HG03521 (cell line): Measurements from ENCODE around the gene KRTAP4-12.
"Not testable (repeated sequence)": the region's sequence is repeated elsewhere in the genome, so short reads cannot be mapped to it uniquely, and the experiment has no call there.

Source experiments
- ATAC-seq: cut with Tn5 transposase; IDR thresholded peaks from one replicate; pipeline ENCODE4 v1.9.1; 2021; ENCODE audit warnings: mild to moderate bottlenecking, moderate library complexity; ENCODE audit not compliant: unreplicated experiment

The KRTAP4-12 gene

DNA sequence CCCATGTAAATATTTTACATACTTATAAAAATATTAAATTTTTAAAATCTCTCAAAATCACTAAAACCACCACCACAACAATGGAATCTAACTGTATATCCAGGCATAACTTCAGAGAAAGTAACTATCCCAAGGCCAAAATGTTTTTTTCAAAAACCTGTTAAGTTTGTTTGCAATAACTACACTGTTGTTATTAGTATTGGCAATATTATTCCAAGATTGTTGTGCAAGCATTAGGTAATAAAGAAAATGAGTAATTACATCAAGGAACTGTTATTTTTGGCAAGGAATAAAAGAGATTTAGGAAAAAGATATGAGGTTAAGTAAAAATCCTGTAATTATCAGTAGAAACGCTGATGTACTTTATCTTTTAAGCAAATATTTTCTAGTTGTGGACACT, 3.4 kb upstream of the KRTAP4-12 start:
- ATAC-seq = no peak

DNA sequence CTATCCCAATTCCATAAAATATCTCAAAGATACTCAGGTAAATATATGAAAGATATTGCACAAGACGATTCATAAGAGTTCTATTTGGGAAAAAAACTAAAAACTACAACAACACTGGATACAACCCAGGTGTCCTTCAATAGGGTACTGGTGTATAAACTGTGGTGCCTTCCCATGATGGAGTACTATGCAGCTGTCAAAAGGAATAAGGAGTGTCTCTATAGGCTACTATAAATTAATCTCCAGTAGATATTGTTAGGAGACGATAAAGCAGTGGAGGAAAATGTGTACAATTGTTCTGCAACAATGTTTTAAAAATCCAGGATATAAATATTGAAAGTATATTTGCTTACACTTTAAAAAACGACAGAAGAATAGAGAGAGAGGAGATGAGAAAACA, 2.4 kb upstream of the KRTAP4-12 start:
- no peak for ATAC-seq

DNA sequence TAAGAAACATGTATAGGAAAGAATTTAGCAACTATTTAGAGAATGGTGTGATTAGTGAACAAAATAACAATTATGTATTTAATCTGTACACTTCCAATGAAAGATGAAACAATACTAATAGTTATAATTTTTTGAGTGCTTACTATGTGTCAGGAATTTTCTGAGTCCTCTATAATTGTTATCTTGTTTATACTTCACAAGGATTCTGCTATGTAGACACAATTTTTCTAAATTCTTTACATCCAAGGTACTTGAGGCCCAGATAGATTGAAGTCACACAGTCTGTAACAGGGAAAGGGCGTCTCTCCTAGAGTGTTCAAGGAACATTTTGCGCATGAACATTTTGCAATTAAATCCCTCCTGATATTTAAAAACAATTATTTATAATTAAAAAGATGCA, 1.1 kb upstream of the KRTAP4-12 start:
- no peak for ATAC-seq

DNA sequence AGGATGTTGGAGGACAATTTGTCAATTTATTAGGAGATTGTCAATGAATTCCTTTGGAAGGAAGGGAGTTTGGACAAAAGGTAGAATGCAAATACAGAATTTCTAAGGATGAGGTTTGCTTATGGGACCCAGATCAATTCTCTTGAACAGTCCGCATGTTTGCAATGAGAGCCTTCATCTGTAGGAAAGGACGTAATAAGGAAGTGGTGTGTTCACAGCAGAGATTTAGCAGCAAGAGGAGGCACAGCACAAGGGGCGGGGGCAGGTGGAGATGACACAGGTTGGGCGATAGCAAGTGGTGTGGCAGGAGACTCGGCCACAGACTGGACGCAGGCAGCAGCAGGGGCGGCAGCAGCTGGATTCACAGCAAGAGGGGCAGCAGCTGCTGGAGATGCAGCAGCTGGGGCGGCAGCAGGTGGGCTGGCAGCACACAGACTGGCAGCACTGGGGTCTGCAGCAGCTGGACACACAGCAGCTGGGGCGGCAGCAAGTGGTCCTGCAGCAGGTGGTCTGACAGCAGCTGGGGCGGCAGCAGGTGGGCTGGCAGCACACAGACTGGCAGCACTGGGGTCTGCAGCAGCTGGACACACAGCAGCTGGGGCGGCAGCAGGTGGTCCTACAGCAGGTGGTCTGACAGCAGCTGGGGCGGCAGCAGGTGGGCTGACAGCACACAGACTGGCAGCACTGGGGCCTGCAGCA, 541 bp downstream of the KRTAP4-12 start:
- not testable (repeated sequence) for ATAC-seq

DNA sequence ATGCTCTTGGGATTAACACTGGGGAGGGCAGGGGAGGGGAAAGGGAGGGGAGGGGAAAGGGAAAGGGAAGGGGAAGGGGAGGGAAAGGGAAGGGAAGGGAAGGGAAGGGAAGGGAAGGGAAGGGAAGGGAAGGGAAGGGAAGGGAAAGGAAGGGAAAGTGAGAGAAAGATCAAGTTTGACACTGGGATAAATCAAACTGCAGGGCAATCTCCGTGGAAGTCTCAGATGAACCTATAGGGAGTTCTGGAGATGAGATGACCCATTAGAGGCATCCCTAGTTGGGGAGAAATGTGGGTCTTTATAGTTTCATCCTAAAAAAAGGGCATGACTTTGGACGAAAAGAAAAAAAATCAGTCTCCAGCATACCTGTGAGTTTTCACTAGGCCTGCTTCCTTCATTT, 2.2 kb downstream of the KRTAP4-12 start:
- no peak for ATAC-seq

DNA sequence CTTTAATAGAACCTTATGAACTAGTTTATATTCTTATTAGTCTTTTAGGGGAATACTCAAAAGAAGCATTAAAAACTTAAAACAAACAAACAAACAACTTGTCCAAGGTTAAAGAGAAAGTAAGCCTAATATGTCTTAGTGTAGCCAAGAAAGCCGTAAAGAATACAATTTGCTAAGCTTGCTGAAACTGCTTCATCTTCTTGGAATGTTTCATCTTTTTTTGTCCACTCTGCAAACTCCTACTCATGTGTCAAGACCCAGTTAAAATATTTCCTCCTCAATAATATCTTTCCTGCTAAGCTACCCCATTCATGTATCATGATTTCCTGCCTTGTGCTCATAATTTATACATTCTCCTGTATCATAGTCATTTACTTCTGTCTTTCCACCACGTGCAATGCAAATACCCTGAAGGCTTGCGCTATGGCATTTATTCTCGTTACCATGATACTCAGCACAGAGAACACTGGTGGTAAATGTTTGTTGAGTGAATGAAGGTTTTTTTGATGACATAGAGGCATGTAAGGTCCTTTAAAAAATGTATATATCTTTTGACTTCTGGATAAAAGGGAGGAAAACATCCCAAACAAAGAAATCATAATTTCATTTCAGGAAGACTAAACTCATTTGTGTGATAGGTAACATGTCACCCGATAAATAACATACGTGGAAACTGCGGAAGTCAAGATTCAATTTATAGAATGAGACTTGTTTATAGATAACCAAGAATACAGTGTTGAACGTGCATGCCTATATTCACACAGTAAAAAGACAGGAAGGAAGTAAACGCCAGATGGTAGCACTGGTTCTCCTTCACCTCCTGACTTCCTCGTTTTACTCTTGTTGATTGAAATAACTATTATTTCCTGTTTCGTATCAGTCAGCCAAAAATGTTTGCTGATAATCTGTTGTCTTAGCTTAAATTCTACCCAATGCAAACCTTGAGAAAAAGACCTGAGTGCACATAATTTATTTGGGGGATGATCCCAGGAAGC, 4.0 kb downstream of the KRTAP4-12 start:
- not testable (repeated sequence) for ATAC-seq

DNA sequence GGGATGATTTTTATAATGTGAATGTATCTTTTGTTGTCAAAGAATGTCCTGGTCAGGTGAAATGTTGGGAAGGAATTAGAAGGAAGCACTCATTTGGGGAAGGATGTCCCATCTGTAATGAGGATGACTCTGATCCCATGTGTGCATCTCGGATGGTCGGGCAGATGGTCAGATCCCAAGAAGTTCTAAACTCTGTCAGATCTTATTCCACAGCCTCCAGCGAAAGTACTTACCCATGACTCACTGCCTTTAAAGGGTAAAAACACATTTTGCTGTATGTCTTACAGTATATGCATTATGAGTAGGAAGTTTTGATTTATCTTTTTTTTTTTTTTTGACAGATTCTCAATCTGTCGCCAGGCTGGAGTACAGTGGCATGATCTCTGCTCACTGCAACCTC, 5.3 kb downstream of the KRTAP4-12 start:
- no peak for ATAC-seq

DNA sequence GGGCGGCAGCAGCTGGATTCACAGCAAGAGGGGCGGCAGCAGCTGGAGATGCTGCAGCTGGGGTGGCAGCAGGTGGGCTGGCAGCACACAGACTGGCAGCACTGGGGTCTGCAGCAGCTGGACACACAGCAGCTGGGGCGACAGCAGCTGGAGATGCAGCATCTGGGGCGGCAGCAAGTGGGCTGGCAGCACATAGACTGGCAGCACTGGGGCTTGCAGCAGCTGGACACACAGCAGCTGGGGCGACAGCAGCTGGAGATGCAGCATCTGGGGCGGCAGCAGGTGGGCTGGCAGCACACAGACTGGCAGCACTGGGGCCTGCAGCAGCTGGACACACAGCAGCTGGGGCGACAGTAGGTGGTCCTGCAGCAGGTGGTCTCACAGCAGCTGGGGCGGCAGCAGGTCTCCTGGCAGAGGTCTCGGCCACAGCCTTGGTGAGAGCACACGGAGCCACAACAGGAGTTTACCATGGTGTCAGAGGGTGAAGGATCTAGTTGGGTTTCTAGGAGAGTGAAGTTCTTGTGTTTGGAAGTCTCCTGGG, 6.1 kb downstream of the KRTAP4-12 start, which contains the start of gene KRTAP4-11:
Gene KRTAP4-11 (minus strand): TSS at position 528 of the 541 bp plus-strand sequence. CDS start 58 bp downstream, at position 470.
- not testable (repeated sequence) for ATAC-seq

DNA sequence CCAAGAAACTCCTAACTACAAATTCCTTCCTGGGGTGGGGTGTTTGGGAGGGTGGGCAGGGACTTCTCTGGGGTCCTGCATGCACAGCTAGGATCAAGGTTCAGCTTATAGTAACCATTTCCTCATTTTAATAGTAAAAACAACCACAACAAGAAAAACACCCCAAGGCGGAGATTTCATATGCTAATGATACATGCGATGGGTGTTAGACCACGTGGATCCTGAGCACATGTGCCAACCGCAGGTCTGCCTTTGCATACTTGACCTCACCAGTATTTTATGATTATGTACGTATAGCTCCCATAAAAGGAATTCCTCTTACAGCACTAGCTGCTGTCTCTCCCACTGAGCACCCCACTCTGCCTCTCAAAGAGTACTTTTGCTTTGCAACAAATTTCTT, 7.7 kb downstream of the KRTAP4-12 start:
- ATAC-seq = no peak

DNA sequence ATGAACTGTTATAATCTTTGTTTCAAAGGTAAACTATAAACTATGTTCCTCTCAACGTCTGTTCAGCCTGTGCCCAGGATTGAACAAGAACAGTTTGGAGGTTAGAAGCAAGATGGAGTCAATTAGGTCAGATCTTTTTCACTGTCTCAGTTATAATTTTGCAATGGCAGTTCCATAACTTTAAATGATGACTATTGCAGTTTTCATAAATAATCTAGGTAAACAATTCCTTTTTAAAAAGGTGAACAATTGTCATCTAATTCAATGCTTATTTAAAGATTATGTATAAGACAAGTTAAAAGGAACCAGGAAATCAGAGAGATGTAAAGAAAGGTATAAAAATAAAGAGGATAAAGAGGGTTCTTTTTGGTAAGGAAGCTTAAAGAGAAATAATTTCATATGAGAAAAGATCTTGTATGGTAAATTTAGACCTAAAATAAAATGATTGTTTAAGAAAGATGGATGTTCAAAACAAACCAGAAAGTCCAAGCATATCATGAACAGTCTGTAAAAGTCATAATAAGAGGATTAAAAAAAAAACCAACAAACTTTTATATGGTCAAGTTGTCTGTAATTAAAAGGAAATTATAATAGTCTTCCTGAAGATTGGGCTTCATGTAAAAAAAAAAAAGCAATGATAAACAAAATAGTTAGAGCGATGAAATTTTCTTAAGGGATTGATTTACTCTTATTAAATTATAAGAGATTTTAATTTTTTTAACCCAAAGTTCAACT, 12.7 kb downstream of the KRTAP4-12 start:
- no peak for ATAC-seq

DNA sequence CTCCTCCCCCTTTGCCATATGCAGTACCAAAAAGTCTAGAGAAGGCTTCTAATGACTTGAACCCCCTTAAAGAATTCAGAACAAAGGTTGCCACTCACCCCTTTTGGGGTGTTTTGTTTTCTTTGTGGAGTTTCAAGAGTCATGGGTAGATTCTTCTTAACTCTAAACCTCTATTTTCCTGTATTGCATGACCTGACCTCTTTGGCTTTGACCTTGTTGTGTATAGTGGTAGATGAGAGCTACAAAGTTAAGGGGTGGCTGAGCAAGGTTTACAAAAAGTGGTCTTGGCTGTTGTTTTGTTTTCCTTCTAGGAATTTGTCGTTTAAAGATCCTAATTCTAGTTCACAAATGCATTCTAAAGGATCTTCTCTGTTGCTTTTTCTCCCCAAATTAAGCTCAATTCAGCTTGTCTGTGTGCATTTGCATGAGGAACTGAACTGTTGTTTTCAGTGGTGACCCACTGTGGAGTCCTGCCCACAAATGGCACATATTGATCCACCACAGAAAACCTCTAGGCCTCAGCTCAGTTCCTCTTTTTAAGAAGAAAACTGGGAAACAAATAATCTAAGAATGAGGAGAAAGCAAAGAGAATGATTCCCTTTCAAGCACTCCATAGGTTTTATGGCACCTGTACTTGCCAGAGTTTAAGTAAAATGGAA, 15.1 kb downstream of the KRTAP4-12 start:
- ATAC-seq = not testable (repeated sequence)

DNA sequence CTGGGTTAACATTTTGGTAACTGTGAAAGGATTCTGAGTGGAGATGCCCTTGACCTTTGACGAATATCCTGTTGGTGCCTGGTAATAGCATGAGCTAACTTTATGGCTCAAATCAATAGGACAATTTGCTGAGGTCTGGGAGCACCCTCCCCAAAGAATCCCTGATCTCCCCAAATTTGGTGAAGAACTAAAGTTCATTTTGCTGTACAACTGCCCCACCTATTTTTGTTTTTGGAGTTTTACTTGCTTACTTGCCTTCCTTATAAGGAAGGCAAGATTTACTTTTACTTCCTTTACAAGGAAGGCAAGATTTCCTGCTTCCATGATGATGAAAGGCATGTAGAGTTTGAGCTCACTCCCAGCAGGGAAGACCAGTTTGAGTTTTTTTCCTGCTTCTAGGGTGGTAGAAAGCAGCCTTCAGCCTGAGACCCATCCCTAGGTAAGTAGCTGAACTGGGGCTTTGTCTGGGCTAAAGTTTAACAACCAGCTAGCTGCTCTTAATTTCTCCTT, 16.0 kb downstream of the KRTAP4-12 start:
- no peak for ATAC-seq

DNA sequence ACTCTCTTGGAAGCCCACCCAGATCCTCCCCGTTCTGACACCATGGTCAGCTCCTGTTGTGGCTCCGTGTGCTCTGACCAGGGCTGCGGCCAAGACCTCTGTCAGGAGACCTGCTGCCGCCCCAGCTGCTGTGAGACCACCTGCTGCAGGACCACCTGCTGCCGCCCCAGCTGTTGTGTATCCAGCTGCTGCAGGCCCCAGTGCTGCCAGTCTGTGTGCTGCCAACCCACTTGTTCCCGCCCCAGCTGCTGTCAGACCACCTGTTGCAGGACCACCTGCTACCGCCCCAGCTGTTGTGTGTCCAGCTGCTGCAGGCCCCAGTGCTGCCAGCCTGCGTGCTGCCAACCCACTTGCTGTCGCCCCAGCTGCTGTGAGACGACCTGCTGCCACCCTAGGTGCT, 18.6 kb downstream of the KRTAP4-12 start, which contains the start of gene KRTAP4-9:
Gene KRTAP4-9 (plus strand): TSS at position 43 of the 400 bp plus-strand sequence. CDS start 0 bp downstream, at position 43.
- not testable (repeated sequence) for ATAC-seq

DNA sequence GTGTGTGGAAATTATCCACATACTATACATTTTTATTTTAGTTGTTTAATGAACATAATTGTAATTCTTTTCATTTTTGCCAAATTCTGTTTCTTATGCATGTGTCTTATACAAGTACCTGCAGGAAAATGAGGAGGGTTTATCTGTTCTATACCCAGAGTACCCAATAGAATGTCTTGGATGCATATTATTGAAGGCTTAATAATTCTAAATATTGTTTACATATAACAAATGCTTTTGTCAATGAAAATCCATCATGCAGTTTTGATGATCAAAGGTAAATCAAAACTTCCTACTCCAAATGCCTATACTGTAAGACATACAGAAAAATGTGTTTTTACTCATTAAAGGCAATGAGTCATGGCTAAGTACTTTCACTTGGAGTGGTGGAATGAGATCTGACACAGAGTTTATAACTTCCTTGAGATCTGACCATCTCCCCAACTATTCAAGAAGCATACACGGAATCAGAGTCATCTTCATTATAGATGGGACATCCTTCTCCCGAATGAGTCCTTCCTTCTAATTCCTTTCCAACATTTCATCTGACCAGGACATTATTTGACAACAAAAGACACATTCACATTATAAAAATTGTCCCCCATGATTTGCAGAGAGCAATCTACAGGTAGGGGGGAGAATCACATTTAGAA, 19.5 kb downstream of the KRTAP4-12 start:
- ATAC-seq = not testable (repeated sequence)

DNA sequence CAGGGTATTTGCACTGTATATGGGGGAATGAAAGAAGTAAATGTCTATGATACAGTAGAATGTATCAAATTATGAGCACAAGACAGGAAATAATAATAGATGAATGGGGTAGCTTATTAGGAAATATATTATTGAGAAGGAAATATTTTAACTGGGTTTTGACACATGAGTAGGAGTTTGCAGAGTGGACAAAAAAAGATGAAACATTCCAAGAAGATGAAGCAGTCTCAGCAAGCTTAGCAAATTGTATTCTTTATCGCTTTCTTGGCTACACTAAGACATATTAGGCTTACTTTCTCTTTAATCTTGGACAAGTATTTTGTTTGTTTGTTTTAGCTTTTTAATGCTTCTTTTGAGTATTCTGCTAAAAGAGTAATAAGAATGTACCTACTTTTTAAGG, 20.1 kb downstream of the KRTAP4-12 start:
- ATAC-seq = no peak

DNA sequence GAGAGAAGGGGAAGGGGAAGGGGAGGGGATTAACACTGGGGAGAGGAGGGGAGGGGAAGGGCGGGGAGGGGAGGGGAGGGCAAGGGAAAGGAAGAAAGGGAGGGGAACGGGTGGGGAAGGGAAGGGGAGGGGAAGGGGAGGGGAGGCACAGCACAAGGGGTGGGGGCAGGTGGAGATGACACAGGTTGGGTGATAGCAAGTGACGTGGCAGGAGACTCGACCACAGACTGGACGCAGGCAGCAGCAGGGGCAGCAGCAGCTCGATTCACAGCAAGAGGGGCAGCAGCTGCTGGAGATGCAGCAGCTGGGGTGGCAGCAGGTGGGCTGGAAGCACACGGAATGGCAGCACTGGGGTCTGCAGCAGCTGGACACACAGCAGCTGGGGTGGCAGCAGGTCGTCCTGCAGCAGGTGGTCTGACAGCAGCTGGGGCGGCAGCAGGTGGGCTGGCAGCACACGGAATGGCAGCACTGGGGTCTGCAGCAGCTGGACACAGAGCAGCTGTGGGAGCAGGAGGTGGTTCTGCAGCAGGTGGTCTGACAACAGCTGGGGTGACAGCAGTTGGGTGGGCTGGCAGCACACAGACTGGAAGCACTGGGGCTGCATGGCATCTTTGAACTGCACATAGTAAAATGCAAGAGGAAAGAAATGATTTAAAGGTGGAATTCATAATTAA, 22.3 kb downstream of the KRTAP4-12 start, which contains the start of gene KRTAP4-16:
Gene KRTAP4-16 (minus strand): TSS at position 624 of the 674 bp plus-strand sequence. CDS start 0 bp downstream, at position 624.
- ATAC-seq = no peak

DNA sequence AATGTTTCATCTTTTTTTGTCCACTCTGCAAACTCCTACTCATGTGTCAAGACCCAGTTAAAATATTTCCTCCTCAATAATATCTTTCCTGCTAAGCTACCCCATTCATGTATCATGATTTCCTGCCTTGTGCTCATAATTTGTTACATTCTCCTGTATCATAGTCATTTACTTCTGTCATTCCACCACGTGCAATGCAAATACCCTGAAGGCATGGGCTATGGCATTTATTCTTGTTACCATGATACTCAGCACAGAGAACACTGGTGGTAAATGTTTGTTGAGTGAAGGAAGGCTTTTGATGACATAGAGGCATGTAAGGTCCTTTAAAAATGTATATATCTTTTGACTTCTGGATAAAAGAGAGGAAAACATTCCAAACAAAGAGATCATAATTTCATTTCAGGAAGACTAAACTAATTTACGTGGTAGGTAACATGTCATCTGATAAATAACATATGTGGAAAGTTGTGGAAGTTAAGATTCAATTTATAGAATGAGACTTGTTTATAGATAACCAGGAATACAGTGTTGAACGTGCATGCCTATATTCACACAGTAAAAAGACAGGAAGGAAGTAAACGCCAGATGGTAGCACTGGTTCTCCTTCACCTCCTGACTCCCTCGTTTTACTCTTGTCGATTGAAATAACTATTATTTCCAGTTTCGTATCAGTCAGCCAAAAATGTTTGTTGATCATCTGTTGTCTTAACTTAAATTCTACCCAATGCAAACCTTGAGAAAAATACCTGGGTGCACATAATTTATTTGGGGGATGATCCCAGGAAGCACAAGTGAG, 24.1 kb downstream of the KRTAP4-12 start:
- not testable (repeated sequence) for ATAC-seq

DNA sequence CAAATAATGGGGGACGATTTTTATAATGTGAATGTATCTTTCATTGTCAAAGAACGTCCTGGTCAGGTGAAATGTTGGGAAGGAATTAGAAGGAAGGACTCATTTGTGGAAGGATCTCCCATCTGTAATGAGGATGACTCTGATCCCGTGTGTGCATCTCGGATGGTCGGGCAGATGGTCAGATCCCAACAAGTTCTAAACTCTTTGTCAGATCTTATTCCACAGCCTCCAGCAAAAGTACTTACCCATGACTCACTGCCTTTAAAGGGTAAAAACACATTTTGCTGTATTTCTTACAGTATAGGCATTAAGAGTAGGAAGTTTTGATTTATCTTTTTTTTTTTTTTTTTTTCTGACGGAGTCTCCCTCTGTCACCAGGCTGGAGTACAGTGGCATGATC, 25.5 kb downstream of the KRTAP4-12 start:
- no peak for ATAC-seq
